Vagina (tissue), 2 donors: Measurements from ENCODE around the gene KISS1R. TPM values are rescaled to one million over a fixed set of nuclear protein-coding genes. Genes with fewer than 3 reads are reported as not detected.

Experiments
- DNase-seq, 2 donors: peaks; one replicate each; pipeline ENCODE4 v3.0.0-alpha.2; 2017; ENCODE audit errors: extremely low spot score in 2 of 2
- H3K27ac ChIP-seq: fragments of 200-600 bp; sonication (generic); one replicate; pipeline ENCODE4 v1.5.1; 2019
- H3K27me3 ChIP-seq: fragments of 200-600 bp; sonication (generic); one replicate; pipeline ENCODE4 v1.5.1; 2019
- H3K36me3 ChIP-seq, 2 donors: fragments of 200-600 bp; sonication (generic); one replicate each; pipeline ENCODE4 v1.5.1; 2017 to 2019
- H3K4me1 ChIP-seq: fragments of 200-600 bp; sonication (generic); one replicate; pipeline ENCODE4 v1.5.1; 2019
- H3K4me3 ChIP-seq, 2 donors: fragments of 200-600 bp; sonication (generic); 1 replicate in 1 of 2; 2 replicates in 1 of 2; pipeline ENCODE4 v1.5.1; 2016 to 2019
- H3K9me3 ChIP-seq: fragments of 200-600 bp; sonication (generic); one replicate; pipeline ENCODE4 v1.5.1; 2019
- POLR2A ChIP-seq, 2 donors: fragments of 450-650 bp; IDR thresholded peaks; one replicate each; pipeline ENCODE4 v1.6.1; 2017; ENCODE audit warnings: antibody characterized with exemption in 2 of 2, mild to moderate bottlenecking in 2 of 2, moderate library complexity in 2 of 2
- POLR2AphosphoS5 ChIP-seq, 2 donors: sonication (generic); formaldehyde crosslinking; IDR thresholded peaks; one replicate each; pipeline ENCODE4 v1.9.0; 2017; ENCODE audit warnings: antibody characterized with exemption in 2 of 2, mild to moderate bottlenecking in 2 of 2, low read depth in 1 of 2; ENCODE audit not compliant: insufficient read depth in 1 of 2
- intact Hi-C: fragments of 100-400 bp; cut with DNase I; formaldehyde crosslinking; loops from one replicate; pipeline ENCODE4 v1.15.1; 2023
- total RNA-seq: library from RNA; depleted of rRNA; stranded (reverse); fragments of >200 nt; gene quantifications from one replicate; pipeline ENCODE4 v1.2.3, GENCODE V29; 2016
- TF ChIP-seq, protein P1 (sequence below), 3 experiments: fragments of 450-650 bp in 2 of 3; fragments of 200-600 bp in 1 of 3; sonication (generic) in 1 of 3; IDR thresholded peaks; one replicate each; pipeline ENCODE4 v1.5.1; 2017 to 2019; ENCODE audit warnings: antibody characterized with exemption in 3 of 3, mild to moderate bottlenecking in 2 of 3, moderate library complexity in 2 of 3

The KISS1R gene
- total RNA-seq, 1 donor from 2014 or later, result not detected

DNA sequence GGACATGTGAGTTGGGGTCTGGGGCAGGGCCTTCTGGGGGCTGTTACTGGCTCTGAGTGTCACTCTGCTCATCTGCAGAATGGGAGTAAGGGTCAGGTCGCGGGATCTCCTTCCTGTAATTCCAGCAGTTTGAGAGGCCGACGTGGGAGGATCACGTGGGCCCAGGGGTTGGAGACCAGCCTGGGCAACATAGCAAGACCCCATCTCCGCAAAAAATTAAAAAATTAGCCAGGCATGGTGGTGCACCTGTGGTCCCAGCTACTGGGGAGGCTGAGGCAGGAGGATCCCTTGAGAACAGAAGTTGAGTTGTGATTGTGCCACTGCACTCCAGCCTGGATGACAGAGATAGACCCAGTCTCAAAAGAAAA lies 12.7 kb downstream of the KISS1R start:
- no peak for DNase-seq
- TF ChIP-seq POLR2AphosphoS5 (IDR thresholded peaks at IDR 0.05; ENCODE audit: insufficient read depth in 1 of 2, low read depth in 1 of 2), result no peak
- TF ChIP-seq, protein P1, sequence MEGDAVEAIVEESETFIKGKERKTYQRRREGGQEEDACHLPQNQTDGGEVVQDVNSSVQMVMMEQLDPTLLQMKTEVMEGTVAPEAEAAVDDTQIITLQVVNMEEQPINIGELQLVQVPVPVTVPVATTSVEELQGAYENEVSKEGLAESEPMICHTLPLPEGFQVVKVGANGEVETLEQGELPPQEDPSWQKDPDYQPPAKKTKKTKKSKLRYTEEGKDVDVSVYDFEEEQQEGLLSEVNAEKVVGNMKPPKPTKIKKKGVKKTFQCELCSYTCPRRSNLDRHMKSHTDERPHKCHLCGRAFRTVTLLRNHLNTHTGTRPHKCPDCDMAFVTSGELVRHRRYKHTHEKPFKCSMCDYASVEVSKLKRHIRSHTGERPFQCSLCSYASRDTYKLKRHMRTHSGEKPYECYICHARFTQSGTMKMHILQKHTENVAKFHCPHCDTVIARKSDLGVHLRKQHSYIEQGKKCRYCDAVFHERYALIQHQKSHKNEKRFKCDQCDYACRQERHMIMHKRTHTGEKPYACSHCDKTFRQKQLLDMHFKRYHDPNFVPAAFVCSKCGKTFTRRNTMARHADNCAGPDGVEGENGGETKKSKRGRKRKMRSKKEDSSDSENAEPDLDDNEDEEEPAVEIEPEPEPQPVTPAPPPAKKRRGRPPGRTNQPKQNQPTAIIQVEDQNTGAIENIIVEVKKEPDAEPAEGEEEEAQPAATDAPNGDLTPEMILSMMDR (IDR thresholded peaks at IDR 0.05), result no peak
- no peak for TF ChIP-seq POLR2A (IDR thresholded peaks at IDR 0.05)
- Histone ChIP-seq H3K4me3 (no peak overlapping the region), H3K27me3 (no peaks in the 10 kb centered on the region), H3K36me3 (no peaks in the 10 kb centered on the region), H3K4me1 (peaks cover 54% of the 10 kb centered on the region), H3K9me3 (no peaks in the 10 kb centered on the region), H3K27ac (no peak overlapping the region)
- intact Hi-C loops, result loop anchor here (10.0 kb wide), 1 partner anchor 315 kb away; the partner anchor contains the start of genes ATP5F1D and MIDN

- TF ChIP-seq, protein P1 (IDR thresholded peaks at IDR 0.05), result no peak
- TF ChIP-seq POLR2A (IDR thresholded peaks at IDR 0.05), result no peak
- TF ChIP-seq POLR2AphosphoS5 (IDR thresholded peaks at IDR 0.05; ENCODE audit: insufficient read depth in 1 of 2, low read depth in 1 of 2), result no peak
- H3K27ac ChIP-seq, result peak overlapping the region; percentile 48
- no peaks in the 10 kb centered on the region for H3K27me3 ChIP-seq
- H3K36me3 ChIP-seq, result no peaks in the 10 kb centered on the region
- intact Hi-C loops, result no loop called here
- DNase-seq, result no peak
- no peak overlapping the region for H3K4me3 ChIP-seq
- H3K4me1 ChIP-seq, result peaks cover 61% of the 10 kb centered on the region
- H3K9me3 ChIP-seq, result no peaks in the 10 kb centered on the region
These were observed 14.9 kb downstream of the KISS1R start for GRCh38 chr19:931860-932647.

GRCh38 chr19:932648-933552 lies 15.8 kb downstream of the KISS1R start:
- peaks cover 53% of the 10 kb centered on the region for H3K4me1 ChIP-seq
- H3K27me3 ChIP-seq, result no peaks in the 10 kb centered on the region
- H3K4me3 ChIP-seq, result peak overlapping the region; percentile 15 to 39
- peak in 1 of 2 donors; percentile 84 for TF ChIP-seq POLR2AphosphoS5 (IDR thresholded peaks at IDR 0.05; ENCODE audit: insufficient read depth in 1 of 2, low read depth in 1 of 2)
- TF ChIP-seq, protein P1 (IDR thresholded peaks at IDR 0.05), result no peak
- no peak for TF ChIP-seq POLR2A (IDR thresholded peaks at IDR 0.05)
- no peaks in the 10 kb centered on the region for H3K36me3 ChIP-seq
- peak overlapping the region; percentile 48 for H3K27ac ChIP-seq
- H3K9me3 ChIP-seq, result no peaks in the 10 kb centered on the region
- no peak for DNase-seq
- intact Hi-C loops, result no loop called here

- Histone ChIP-seq H3K36me3 (no peaks in the 10 kb centered on the region), H3K4me1 (peaks cover 47% of the 10 kb centered on the region), H3K27ac (peak overlapping the region; percentile 48), H3K9me3 (no peaks in the 10 kb centered on the region), H3K4me3 (peak overlapping the region; percentile 15 to 39), H3K27me3 (no peaks in the 10 kb centered on the region)
- TF ChIP-seq POLR2AphosphoS5 (IDR thresholded peaks at IDR 0.05; ENCODE audit: insufficient read depth in 1 of 2, low read depth in 1 of 2) (no peak), POLR2A (IDR thresholded peaks at IDR 0.05) (no peak)
- TF ChIP-seq, protein P1 (IDR thresholded peaks at IDR 0.05), result no peak
- DNase-seq, result no peak
- intact Hi-C loops, result no loop called here
These were observed 16.4 kb downstream of the KISS1R start for GRCh38 chr19:933553-933882.
